HEK293 (cell line): Measurements from ENCODE around the gene PLOD2.

Experiments
- BCL11B ChIP-seq: fragments of 450-650 bp; formaldehyde crosslinking; IDR thresholded peaks from 2 replicates; pipeline ENCODE4 v1.5.1; 2016; ENCODE audit warnings: low read depth, missing biosample characterization, missing genetic modification characterization
- ZBTB8A ChIP-seq: fragments of 450-650 bp; formaldehyde crosslinking; IDR thresholded peaks from 2 replicates; pipeline ENCODE4 v1.5.1; 2016; ENCODE audit warnings: missing biosample characterization, missing genetic modification characterization
- ZNF155 ChIP-seq: fragments of 450-650 bp; formaldehyde crosslinking; IDR thresholded peaks from 2 replicates; pipeline ENCODE4 v1.5.1; 2016; ENCODE audit warnings: missing biosample characterization, missing genetic modification characterization
- ZNF529 ChIP-seq: fragments of 450-650 bp; formaldehyde crosslinking; IDR thresholded peaks from 2 replicates; pipeline ENCODE4 v1.5.1; 2017; ENCODE audit warnings: missing genetic modification characterization, missing biosample characterization; ENCODE audit not compliant: insufficient replicate concordance
- ZNF530 ChIP-seq: fragments of 450-650 bp; formaldehyde crosslinking; IDR thresholded peaks from 2 replicates; pipeline ENCODE4 v1.5.1; 2016; ENCODE audit warnings: low read depth, missing biosample characterization, missing genetic modification characterization
- ZNF558 ChIP-seq: fragments of 450-650 bp; formaldehyde crosslinking; IDR thresholded peaks from 2 replicates; pipeline ENCODE4 v1.5.1; 2016; ENCODE audit warnings: missing biosample characterization, missing genetic modification characterization
- TF ChIP-seq, protein P1 (sequence below): fragments of 450-650 bp; formaldehyde crosslinking; IDR thresholded peaks from 2 replicates; pipeline ENCODE4 v1.5.1; 2016; ENCODE audit warnings: missing biosample characterization, missing genetic modification characterization
- TF ChIP-seq, protein P2 (sequence below): fragments of 450-650 bp; formaldehyde crosslinking; IDR thresholded peaks from 2 replicates; pipeline ENCODE4 v1.5.1; 2016; ENCODE audit warnings: missing biosample characterization, missing genetic modification characterization
- TF ChIP-seq, protein P3 (sequence below): fragments of 450-650 bp; formaldehyde crosslinking; IDR thresholded peaks from 2 replicates; pipeline ENCODE4; 2016; ENCODE audit warnings: missing biosample characterization, missing genetic modification characterization
- TF ChIP-seq, protein P4 (sequence below): fragments of 450-650 bp; formaldehyde crosslinking; IDR thresholded peaks from 2 replicates; pipeline ENCODE4 v1.5.1; 2016; ENCODE audit warnings: missing biosample characterization, missing genetic modification characterization

DNA sequence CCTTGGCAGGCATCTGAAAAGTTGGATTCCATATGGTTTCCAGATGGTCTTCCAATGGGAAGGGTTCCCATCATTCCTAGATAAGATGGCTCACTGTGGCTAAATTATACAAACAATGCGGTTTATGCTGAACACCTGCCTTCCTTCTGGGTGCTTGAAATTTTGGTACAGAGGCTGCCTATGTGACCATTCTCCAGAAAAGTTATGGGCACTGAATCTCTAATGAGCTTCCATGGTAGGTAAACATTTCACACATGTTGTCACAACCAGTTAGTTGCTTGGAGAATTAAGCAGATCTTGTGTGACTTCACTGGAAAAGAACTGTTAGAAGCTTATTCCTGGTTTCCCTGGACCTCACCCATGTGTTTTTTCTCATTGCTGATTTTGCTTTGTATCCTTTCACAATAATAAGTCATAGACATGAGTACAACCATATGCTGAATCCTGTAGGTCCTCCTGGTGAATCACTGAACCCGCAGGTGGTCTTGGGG is 30.1 kb downstream of the PLOD2 start:
- TF ChIP-seq, protein P1, sequence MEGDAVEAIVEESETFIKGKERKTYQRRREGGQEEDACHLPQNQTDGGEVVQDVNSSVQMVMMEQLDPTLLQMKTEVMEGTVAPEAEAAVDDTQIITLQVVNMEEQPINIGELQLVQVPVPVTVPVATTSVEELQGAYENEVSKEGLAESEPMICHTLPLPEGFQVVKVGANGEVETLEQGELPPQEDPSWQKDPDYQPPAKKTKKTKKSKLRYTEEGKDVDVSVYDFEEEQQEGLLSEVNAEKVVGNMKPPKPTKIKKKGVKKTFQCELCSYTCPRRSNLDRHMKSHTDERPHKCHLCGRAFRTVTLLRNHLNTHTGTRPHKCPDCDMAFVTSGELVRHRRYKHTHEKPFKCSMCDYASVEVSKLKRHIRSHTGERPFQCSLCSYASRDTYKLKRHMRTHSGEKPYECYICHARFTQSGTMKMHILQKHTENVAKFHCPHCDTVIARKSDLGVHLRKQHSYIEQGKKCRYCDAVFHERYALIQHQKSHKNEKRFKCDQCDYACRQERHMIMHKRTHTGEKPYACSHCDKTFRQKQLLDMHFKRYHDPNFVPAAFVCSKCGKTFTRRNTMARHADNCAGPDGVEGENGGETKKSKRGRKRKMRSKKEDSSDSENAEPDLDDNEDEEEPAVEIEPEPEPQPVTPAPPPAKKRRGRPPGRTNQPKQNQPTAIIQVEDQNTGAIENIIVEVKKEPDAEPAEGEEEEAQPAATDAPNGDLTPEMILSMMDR (tag by site-specific recombination): no peak
- TF ChIP-seq, protein P2, sequence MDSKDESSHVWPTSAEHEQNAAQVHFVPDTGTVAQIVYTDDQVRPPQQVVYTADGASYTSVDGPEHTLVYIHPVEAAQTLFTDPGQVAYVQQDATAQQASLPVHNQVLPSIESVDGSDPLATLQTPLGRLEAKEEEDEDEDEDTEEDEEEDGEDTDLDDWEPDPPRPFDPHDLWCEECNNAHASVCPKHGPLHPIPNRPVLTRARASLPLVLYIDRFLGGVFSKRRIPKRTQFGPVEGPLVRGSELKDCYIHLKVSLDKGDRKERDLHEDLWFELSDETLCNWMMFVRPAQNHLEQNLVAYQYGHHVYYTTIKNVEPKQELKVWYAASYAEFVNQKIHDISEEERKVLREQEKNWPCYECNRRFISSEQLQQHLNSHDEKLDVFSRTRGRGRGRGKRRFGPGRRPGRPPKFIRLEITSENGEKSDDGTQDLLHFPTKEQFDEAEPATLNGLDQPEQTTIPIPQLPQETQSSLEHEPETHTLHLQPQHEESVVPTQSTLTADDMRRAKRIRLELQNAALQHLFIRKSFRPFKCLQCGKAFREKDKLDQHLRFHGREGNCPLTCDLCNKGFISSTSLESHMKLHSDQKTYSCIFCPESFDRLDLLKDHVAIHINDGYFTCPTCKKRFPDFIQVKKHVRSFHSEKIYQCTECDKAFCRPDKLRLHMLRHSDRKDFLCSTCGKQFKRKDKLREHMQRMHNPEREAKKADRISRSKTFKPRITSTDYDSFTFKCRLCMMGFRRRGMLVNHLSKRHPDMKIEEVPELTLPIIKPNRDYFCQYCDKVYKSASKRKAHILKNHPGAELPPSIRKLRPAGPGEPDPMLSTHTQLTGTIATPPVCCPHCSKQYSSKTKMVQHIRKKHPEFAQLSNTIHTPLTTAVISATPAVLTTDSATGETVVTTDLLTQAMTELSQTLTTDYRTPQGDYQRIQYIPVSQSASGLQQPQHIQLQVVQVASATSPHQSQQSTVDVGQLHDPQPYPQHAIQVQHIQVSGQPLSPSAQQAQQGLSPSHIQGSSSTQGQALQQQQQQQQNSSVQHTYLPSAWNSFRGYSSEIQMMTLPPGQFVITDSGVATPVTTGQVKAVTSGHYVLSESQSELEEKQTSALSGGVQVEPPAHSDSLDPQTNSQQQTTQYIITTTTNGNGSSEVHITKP (tag by site-specific recombination): no peak
- TF ChIP-seq ZNF530 (tag by site-specific recombination) (no peak), BCL11B (tag by site-specific recombination) (no peak), ZNF529 (tag by site-specific recombination) (no peak), ZNF155 (tag by site-specific recombination) (no peak), ZNF558 (tag by site-specific recombination) (no peak), ZBTB8A (tag by site-specific recombination) (no peak)
- TF ChIP-seq, protein P3, sequence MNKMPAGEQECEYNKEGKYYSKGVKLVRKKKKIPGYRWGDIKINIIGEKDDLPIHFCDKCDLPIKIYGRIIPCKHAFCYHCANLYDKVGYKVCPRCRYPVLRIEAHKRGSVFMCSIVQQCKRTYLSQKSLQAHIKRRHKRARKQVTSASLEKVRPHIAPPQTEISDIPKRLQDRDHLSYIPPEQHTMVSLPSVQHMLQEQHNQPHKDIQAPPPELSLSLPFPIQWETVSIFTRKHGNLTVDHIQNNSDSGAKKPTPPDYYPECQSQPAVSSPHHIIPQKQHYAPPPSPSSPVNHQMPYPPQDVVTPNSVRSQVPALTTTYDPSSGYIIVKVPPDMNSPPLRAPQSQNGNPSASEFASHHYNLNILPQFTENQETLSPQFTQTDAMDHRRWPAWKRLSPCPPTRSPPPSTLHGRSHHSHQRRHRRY: no peak
- TF ChIP-seq, protein P4, sequence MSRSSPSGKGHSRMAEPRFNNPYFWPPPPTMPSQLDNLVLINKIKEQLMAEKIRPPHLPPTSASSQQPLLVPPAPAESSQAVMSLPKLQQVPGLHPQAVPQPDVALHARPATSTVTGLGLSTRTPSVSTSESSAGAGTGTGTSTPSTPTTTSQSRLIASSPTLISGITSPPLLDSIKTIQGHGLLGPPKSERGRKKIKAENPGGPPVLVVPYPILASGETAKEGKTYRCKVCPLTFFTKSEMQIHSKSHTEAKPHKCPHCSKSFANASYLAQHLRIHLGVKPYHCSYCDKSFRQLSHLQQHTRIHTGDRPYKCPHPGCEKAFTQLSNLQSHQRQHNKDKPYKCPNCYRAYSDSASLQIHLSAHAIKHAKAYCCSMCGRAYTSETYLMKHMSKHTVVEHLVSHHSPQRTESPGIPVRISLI: no peak
